ENCODE measurements around the gene PARP12. TPM values are rescaled to one million over a fixed set of nuclear protein-coding genes. Genes with fewer than 3 reads are reported as not detected.

PARP12 gene
- total and polyA plus RNA-seq, 8 donors: 10.8 to 34.8 (median 22.3) TPM

DNA sequence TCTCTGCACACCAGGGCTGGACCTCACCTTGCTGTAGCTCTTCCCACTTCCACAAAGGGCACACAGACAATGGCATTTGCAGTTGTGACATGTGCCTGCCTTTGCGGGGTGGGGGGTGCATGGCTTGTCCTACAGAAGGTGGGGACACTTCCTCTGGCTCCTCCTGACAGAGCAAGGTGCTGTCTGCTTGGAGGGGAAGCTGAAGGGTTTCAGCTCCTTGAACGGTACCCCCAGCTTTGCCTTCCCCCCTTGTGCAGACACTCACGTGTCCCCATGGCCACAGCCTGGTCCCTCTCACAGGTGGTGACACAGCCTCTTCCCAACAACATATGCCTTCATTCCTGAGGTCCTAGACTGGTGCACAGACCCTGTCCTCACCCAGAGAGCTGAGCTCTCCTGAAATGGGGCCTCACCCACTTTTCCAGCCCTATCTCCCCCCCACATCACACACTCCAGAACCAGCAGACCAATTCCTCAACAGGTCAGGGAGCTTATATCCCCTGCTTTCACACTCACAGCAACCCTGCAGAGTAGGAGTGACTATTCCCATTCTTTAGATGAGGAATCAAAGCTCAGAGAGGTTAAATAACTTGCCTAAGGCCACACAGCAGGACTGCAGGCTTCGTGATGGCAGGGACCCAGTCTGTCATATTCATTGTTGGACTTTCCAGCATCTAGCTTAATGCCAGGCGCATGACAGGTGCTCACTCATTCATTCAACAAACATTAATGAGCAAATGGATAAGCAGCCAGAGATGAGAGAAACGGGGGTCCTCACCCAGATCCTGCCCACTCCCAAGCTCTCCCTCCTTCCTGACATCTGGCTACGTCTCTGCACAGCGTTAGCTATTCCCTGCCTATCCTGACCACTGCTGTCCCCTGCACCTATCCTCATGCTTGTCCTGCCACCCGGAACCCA lies 44.4 kb downstream of the PARP12 start:
- Histone ChIP-seq H3K27me3 (no peaks in the 10 kb centered on the region), H3K27ac (no peak overlapping the region), H3K36me3 (peaks cover 0 to 4% (median 0%) of the 10 kb centered on the region in 3 donors), H3K9me3 (no peaks in the 10 kb centered on the region), H3K4me3 (no peak overlapping the region), H3K4me1 (no peaks in the 10 kb centered on the region)
- intact Hi-C loops (cut with DNase I): no loop called here
- DNase-seq (peak in 1 of 6 donors; percentile 25), FAIRE-seq (no peak), ATAC-seq (no peak)
- TF ChIP-seq, protein P1, sequence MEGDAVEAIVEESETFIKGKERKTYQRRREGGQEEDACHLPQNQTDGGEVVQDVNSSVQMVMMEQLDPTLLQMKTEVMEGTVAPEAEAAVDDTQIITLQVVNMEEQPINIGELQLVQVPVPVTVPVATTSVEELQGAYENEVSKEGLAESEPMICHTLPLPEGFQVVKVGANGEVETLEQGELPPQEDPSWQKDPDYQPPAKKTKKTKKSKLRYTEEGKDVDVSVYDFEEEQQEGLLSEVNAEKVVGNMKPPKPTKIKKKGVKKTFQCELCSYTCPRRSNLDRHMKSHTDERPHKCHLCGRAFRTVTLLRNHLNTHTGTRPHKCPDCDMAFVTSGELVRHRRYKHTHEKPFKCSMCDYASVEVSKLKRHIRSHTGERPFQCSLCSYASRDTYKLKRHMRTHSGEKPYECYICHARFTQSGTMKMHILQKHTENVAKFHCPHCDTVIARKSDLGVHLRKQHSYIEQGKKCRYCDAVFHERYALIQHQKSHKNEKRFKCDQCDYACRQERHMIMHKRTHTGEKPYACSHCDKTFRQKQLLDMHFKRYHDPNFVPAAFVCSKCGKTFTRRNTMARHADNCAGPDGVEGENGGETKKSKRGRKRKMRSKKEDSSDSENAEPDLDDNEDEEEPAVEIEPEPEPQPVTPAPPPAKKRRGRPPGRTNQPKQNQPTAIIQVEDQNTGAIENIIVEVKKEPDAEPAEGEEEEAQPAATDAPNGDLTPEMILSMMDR (IDR thresholded peaks at IDR 0.05): no peak
- 78 to 89% methylated on average over 9 of the region's 9 CpGs for WGBS, 2 donors

DNA sequence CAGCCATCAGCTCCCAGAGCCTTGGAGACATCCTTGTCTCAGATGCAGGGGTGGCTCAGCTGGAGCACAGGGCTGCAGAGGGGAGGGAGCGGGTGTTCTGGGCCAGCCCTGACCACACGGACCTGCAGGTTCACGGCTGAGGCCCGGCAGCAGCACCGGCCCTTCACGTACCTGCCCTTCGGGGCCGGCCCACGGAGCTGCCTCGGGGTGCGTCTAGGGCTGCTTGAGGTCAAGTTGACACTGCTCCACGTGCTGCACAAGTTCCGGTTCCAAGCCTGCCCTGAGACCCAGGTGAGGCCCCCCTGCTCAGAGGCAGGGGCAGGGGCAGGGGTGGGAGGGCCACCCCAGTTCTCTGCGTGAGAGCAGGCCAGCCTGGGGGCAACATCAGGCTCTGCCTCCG lies 45.2 kb downstream of the PARP12 start:
- WGBS, 2 donors: 86 to 88% methylated on average over 15 of the region's 15 CpGs
- Histone ChIP-seq H3K4me3 (no peak overlapping the region), H3K36me3 (no peaks in the 10 kb centered on the region), H3K27me3 (no peaks in the 10 kb centered on the region), H3K27ac (no peak overlapping the region), H3K9me3 (no peaks in the 10 kb centered on the region), H3K4me1 (no peaks in the 10 kb centered on the region)
- no peak for FAIRE-seq
- ATAC-seq: no peak
- intact Hi-C loops (cut with DNase I): no loop called here
- DNase-seq: peak in 1 of 6 donors; percentile 46
- TF ChIP-seq, protein P1 (IDR thresholded peaks at IDR 0.05): no peak

DNA sequence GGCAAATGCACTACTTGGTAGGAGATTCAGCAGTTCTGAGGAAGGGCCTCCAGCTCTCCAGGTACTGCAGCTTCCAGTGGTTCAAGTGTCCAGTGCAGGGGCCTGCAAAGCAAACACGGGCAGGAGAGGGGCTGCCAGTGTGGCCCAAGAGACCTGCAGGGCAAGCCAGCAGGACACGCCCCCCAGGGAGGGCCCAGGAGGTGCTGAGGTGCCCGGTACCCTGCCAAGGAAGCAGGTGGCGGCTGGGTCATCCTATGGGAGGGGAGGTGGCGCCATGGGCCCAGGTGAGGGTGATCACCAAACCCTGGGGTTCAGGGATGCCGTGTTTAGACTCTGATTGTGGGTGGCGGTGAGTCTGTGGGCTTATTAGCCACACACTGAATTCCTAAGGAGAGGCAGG lies 45.7 kb downstream of the PARP12 start:
- 80 to 83% methylated on average over 7 of the region's 7 CpGs for WGBS, 2 donors
- Histone ChIP-seq H3K4me3 (no peak overlapping the region), H3K36me3 (no peaks in the 10 kb centered on the region), H3K27ac (no peak overlapping the region), H3K27me3 (no peaks in the 10 kb centered on the region), H3K4me1 (no peaks in the 10 kb centered on the region), H3K9me3 (no peaks in the 10 kb centered on the region)
- FAIRE-seq (no peak), DNase-seq (peak in 1 of 6 donors; percentile 48), ATAC-seq (no peak)
- TF ChIP-seq, protein P1 (IDR thresholded peaks at IDR 0.05): no peak
- intact Hi-C loops (cut with DNase I): no loop called here

DNA sequence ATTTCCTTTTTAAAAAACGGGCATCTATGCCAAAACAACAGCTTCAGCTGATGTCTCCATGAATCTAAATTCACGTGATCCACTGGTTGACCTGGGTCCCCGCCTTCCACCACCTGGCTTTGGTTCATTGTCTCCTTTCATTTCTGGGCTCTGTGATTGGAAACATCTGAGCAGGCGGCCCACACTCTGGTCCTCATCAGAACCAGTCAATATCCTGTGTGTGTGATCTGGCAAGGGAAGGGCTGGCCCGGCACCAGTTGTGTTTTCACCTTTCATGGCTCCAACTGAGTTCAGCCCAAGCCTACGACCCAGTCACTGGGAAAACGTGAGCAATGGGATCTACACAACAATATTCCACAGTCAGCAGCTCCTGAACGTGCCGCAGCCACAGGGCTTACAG lies 46.2 kb downstream of the PARP12 start:
- WGBS, 2 donors: 89 to 91% methylated on average over 9 of the region's 9 CpGs
- no peaks in the 10 kb centered on the region for H3K27me3 ChIP-seq
- TF ChIP-seq, protein P1 (IDR thresholded peaks at IDR 0.05): no peak
- intact Hi-C loops (cut with DNase I): no loop called here
- no peaks in the 10 kb centered on the region for H3K36me3 ChIP-seq
- no peaks in the 10 kb centered on the region for H3K9me3 ChIP-seq
- no peak for FAIRE-seq
- no peak overlapping the region for H3K27ac ChIP-seq
- peak in 1 of 6 donors; percentile 32 for DNase-seq
- H3K4me3 ChIP-seq: no peak overlapping the region
- no peak for ATAC-seq
- no peaks in the 10 kb centered on the region for H3K4me1 ChIP-seq

DNA sequence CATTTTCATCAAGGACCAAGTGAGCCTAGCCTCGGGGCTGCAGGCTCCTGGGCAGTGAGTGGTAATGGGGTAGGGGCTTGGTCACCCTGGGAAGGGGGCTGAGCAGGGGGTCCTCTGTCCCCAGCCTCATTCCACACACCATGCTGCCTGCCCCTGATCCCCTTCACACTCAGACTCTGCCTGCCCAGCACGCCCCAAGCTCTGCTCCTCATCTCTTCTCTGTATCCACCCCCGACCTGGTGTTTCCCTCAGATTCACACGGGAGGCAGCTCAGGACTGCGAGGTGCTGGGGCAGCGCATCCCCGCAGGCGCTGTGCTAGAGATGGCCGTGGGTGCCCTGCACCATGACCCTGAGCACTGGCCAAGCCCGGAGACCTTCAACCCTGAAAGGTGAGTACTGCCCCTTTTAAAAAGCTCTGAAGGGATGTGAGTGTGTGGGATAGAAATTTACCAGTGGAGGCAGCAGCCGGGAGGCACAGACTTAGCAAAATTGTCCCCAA lies 47.2 kb downstream of the PARP12 start:
- TF ChIP-seq, protein P1 (IDR thresholded peaks at IDR 0.05): no peak
- H3K4me3 ChIP-seq: no peak overlapping the region
- ATAC-seq: no peak
- H3K27me3 ChIP-seq: no peaks in the 10 kb centered on the region
- H3K27ac ChIP-seq: no peak overlapping the region
- no peaks in the 10 kb centered on the region for H3K36me3 ChIP-seq
- peak in 1 of 6 donors; percentile 39 for DNase-seq
- WGBS, 2 donors: 89 to 93% methylated on average over 11 of the region's 11 CpGs
- no peaks in the 10 kb centered on the region for H3K9me3 ChIP-seq
- intact Hi-C loops (cut with DNase I): no loop called here
- H3K4me1 ChIP-seq: no peaks in the 10 kb centered on the region
- FAIRE-seq: no peak

Data from pancreas (tissue), 10 donors.